H1 (cell line): ENCODE measurements around the gene TGFB1I1. TPM values are rescaled to one million over a fixed set of nuclear protein-coding genes. Genes with fewer than 3 reads are reported as not detected.

Experiments used
- BACH1 ChIP-seq: IDR thresholded peaks from 2 replicates; pipeline ENCODE4 v1.6.1; 2012; ENCODE audit warnings: low read length, improper control_type of control experiment
- polyA plus RNA-seq, 7 experiments: library from polyadenylated mRNA; depleted of rRNA in 3 of 7; stranded (reverse) in 5 of 7; unstranded in 2 of 7; fragments of >200 nt in 5 of 7; fragments of 200-250 nt in 2 of 7; gene quantifications; 1 replicate in 5 of 7; 2 replicates in 1 of 7; 4 replicates in 1 of 7; pipeline versions ENCODE4 v1.2.1 to v1.2.3, GENCODE V29; 2011 to 2013; ENCODE audit warnings: missing spikeins in 2 of 7, mixed read lengths in 2 of 7
- total RNA-seq: library from RNA; stranded (reverse); fragmentation: NEBNext Ultra II Directional; extraction: Animal tissue kit (Norgen Biotek cat#: 25700); gene quantifications from 2 replicates; pipeline ENCODE4 v1.2.1, GENCODE V29; 2021
- TF ChIP-seq, protein P1 (sequence below): IDR thresholded peaks from 2 replicates; pipeline ENCODE4 v1.6.1; 2012; ENCODE audit warnings: inconsistent platforms

TGFB1I1 gene
- total and polyA plus RNA-seq, 2 of the 8 experiments (the other 6 are each of a cell fraction or from before 2014, with no cell fraction given): 5.6 to 5.8 TPM

DNA sequence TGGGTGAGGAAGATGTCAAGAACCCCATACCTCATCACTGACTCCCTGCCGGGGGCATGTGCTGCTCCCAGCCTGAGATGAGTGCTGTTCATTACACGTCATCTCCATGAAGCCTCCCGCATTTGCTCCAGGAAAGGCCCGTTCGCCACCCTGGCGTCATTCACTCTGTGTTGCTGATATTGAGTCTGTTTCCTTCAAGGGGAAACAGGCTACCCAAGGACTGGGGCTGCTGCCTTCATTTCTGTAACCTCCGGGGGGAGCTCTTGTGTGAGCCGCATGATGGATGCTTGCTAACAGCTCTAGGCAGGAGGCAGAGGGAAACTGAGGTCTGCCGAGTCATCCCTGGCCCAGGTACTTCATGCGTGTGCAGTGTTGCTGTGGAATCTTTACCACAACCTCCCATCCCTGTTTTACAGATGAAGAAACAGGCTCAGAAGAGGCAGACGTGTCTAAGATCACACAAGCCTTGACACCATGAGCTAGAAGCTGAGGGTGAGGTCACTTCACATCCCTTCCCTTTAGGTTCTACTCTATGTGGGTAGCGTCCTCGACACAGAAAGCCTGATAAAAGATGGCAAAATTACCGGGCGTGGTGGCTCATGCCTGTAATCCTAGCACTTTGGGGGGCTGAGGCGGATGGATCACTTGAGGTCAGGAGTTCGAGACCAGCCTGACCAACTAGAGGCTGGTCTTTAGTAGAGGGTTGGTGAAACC lies 16.2 kb upstream of the TGFB1I1 start (continued):
- peak; percentile 86 for TF ChIP-seq BACH1
- TF ChIP-seq, protein P1, sequence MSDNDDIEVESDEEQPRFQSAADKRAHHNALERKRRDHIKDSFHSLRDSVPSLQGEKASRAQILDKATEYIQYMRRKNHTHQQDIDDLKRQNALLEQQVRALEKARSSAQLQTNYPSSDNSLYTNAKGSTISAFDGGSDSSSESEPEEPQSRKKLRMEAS: peak; percentile 28; the same call in 1 of the 2 replicates
